ENCODE data around the gene ZNF500.

Gene ZNF500

DNA sequence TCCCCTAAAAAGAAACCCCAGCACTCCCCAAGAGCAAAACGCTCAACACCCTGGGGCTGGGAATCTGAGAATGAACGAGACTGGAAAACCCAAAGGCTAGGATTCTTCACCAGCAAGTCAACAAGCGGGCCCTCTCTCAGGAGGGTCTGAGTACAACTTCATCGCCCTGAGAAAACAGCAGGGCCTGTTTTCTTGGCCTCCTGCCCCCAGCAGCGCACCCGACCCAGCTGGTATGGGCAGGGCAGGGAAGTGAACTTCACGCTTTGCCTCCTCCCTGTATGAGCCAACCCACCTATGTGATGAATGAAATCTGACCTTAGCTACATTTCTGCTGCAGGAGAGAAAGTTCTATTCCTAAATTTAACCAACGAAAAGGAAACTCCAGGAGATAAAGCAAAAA lies 62.5 kb downstream of the ZNF500 start:
- DNase-seq (ENCODE audit: low read depth) = no peak

DNA sequence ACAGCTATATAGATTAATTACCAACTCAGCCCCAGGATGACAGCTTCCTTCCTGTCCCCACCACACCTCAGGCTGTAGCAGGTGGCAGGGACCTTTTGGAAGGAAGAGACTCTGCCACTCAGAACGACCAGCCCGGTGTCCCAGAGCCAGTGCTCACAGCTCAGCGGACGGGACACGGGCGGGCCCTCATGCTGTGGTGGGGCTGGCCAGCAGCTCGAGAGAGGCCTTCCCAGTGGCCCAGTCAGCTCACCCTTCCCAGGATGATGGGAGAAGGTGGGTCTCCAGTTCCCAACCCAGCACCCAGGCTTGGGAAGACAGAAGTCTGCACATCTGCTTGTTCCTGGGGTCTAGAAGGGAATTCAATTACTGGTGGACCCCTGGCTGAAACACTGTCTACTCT lies 63.1 kb downstream of the ZNF500 start:
- DNase-seq (ENCODE audit: low read depth) = no peak

DNA sequence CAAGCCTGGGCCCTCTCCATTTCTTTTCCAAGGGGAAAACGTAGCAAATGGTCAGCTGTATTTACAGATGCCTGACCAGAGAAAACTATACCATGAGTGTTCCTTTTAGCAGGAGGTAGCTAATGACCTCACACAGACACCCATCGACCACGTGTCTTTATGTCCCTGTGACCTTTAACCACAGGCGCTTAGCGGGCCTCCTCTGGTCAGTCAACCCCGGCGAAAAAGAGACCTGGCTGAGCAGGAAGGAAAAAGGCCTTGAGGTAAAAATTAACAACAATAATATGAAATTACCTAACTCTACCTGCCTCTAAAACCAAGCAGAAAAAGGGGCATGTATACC lies 64.5 kb downstream of the ZNF500 start:
- DNase-seq (ENCODE audit: low read depth) = no peak

DNA sequence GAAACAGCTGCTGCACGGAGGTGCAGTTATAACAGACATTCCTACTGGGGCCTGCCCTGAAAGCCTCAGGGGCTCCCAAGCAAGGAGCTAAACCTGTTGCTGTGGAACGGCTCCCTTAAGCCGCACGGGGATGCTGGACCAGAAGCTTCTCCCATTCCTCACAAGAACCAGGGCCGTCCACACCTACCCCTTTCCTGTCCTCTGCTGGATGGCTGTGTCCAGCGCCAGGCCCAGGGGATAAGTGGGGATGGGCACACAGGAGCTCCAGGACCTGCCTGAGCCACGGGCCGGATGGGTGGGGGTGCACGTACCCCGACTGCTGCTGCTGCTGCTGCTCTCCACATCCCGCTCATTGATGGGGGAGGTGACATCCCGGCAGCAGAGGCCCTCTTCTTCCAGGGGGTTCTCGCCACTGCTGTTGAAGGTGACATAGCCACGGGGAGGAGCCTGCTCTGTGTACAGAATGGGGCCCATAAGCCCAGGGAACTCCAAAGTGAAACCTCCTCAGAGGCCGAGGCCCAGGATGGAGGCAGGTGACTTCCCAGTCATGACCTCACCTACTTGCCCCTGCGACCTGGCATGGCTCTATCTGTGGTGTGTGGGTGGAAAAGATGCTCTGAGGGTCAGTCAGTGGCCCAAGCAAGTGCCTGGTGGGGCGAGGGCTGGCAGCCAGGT lies 65.0 kb downstream of the ZNF500 start:
- DNase-seq (ENCODE audit: low read depth) = no peak

DNA sequence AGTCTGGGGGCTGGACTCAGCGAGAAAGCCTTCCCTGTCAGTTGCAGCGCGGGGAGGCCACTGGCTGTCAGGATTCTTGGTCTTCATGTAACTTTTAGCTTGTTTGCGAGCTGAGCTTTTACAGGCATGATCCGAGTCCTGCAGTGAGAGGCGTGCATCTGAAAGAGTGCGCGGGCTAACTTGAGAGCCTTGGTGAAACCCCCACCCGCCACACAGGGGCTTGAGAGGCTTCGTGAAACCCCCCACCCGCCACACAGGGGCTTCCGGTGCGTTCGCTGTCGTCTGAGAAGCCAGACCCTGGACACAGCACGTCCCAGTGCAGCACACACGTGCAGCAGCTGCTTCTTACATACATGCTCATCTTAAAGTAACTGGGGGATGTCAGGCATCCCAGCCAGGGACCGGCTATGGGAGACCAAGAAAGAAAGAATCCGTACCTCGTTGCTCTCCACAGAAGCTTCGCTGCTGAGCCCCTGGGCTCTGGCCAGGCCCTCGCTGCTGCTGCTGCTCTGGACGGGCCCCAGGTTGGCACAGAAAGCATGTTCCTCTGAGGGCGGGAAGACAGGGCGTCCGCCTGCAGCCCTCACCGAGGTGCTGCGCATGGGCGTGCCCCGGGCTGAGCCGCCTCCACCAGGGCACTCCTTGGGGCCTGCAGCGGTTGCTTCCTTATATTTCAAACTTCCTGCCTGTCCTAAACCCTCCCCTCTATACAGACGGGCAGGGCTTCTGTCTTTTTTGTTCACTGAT lies 65.8 kb downstream of the ZNF500 start:
- DNase-seq (ENCODE audit: low read depth) = no peak

DNA sequence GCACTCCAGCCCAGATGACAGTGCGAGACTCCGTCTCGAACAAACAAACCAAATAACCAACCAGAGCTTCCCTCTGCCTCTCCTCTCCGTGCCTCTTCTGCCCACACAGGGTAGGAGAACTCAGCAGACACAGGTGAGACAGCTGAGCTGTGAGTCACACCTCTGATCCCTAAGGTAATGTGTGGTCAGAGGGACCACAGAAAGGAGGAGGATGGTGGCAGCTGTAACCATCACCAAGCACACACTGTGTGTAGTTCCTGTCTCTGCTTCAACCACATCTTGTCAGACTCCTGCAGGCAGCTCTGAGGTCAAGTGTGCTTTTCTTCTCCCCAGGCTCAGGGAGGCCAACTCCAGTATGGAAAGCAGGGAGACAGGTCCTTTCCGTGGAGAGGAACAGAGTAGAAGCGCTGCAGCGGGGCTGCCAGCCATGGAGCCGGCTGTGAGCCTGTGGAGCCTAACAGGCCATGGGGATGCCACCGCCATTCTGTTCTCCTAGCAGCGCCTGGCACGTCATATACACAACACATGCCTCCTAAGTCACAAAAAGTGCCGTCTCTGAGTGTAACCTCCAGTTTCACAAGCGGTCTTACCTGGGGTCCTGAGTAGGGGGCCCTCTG lies 66.5 kb downstream of the ZNF500 start:
- no peak for DNase-seq (ENCODE audit: low read depth)

DNA sequence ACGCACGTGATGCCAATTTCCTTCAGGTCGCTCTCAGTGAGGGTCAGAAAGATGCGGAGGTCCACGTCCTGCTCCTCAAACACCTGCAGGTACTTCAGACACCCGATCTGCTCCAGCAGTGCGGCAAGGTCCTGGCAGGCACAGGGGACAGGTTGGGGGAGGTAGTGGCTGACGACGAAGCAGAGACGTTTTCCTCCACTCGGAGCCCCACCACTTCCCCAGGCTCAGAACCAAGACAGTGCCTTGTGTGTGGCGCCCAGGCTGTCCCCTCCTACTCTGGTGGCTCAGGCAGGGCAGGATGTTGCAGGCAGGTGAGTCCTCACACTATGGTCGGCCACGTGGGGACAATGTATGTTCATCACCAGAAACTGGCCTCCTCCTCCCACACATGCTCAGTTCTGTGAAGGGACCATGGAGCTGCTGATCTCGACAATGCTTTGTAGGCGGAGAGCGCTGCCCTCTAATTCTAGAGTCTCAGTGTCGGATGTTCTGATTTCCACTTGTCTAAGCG lies 67.9 kb downstream of the ZNF500 start:
- DNase-seq (ENCODE audit: low read depth) = no peak

DNA sequence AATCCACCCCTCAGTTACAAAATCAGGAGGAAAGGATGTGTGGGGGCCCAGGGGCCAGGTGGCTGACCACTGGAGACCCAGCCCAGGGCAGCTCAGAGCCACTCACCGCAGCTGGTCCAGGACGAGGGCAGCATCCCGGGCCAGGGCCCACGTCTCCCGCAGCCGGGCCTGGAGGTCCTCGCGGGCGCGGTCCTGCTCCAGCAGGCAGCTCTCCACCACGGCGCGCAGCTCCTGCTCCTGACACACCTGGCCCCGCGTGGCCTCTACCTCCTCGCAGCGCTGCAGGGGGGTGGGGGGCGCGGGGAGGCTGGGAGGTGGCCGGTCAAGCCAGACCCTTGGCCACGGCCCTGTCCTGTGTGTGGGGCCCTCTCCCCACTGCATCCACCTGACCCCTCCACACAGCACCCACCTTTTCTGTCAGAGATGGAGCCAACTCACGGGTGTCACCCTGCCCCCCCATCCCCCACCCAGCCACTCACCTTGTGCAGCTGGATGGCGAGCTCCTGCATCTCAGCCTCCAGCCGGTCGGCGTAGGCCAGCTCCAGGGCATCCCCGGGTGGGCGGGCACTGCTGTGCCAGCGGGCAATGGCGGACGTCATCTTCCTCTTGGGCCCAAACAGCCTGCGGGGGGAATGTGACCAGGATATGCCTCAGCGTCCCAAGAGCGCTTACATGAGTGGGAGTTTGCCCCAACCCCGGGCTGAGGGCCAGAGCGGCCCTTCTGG lies 68.5 kb downstream of the ZNF500 start:
- DNase-seq (ENCODE audit: low read depth) = no peak

All from stimulated activated CD8-positive, alpha-beta memory T cell treated with anti-CD3 and anti-CD28 coated beads, Interleukin-7, amount 100 ng/mL, for 24 hours (primary cell).